Fibroblast of lung (primary cell): ENCODE measurements around the gene SNX8. TPM values are rescaled to one million over a fixed set of nuclear protein-coding genes. Genes with fewer than 3 reads are reported as not detected.

Source experiments
- DNase-seq, 2 donors: peaks; one replicate each; pipeline versions ENCODE4 v3.0.0 to v3.0.0-alpha.2; 2010; ENCODE audit warnings: low read depth in 2 of 2
- H2AFZ ChIP-seq: 2 replicates; pipeline ENCODE4 v1.5.1; 2012; ENCODE audit warnings: low read length, control low read depth, inconsistent platforms
- H3K27ac ChIP-seq: 2 replicates; pipeline ENCODE4 v1.5.1; 2011; ENCODE audit warnings: low read length, control low read depth; ENCODE audit not compliant: insufficient read depth
- H3K27me3 ChIP-seq: 2 replicates; pipeline ENCODE4 v1.5.1; 2011; ENCODE audit warnings: mild to moderate bottlenecking, low read length; ENCODE audit not compliant: control insufficient read depth, insufficient read depth
- H3K36me3 ChIP-seq: 2 replicates; pipeline ENCODE4 v1.5.1; 2011; ENCODE audit warnings: low read length; ENCODE audit not compliant: control insufficient read depth, insufficient read depth
- H3K4me1 ChIP-seq: 2 replicates; pipeline ENCODE4 v1.5.1; 2011; ENCODE audit warnings: low read length; ENCODE audit not compliant: control insufficient read depth, insufficient read depth; ENCODE audit errors: extremely low read depth
- H3K4me2 ChIP-seq: 2 replicates; pipeline ENCODE4 v1.5.1; 2011; ENCODE audit warnings: low read length, control low read depth; ENCODE audit not compliant: insufficient read depth; ENCODE audit errors: extremely low read depth
- H3K4me3 ChIP-seq, 4 experiments: fragments of 200-600 bp in 1 of 4; sonication (generic) in 1 of 4; replicated peaks in 1 of 4; 2 replicates each; pipeline ENCODE4 v1.5.1; 2011 to 2016; ENCODE audit warnings: low read length in 4 of 4, low read depth in 3 of 4, mild to moderate bottlenecking in 3 of 4, control low read depth in 2 of 4, inconsistent platforms in 1 of 4, mixed read lengths in 1 of 4; ENCODE audit not compliant: insufficient read depth in 1 of 4; ENCODE audit errors: control extremely low read depth in 1 of 4
- H3K79me2 ChIP-seq: 2 replicates; pipeline ENCODE4 v1.5.1; 2012; ENCODE audit warnings: mild to moderate bottlenecking, low read length, inconsistent platforms; ENCODE audit not compliant: control insufficient read depth, insufficient read depth
- H3K9ac ChIP-seq: 2 replicates; pipeline ENCODE4 v1.5.1; 2011; ENCODE audit warnings: mild to moderate bottlenecking, low read length, control low read depth; ENCODE audit not compliant: insufficient read depth
- H3K9me3 ChIP-seq: 2 replicates; pipeline ENCODE4 v1.5.1; 2012; ENCODE audit warnings: low read depth, low read length; ENCODE audit not compliant: control insufficient read depth, insufficient read depth
- H4K20me1 ChIP-seq: 2 replicates; pipeline ENCODE4 v1.5.1; 2011; ENCODE audit warnings: low read length; ENCODE audit not compliant: control insufficient read depth, insufficient read depth; ENCODE audit errors: extremely low read depth
- CTCF ChIP-seq, 2 donors: IDR thresholded peaks in 1 of 2; conservative IDR thresholded peaks in 1 of 2; 1 replicate in 1 of 2; 2 replicates in 1 of 2; pipeline ENCODE4 v1.5.1; 2011 to 2012; ENCODE audit warnings: low read length in 2 of 2, control low read depth in 1 of 2, inconsistent platforms in 1 of 2, low read depth in 1 of 2, mild to moderate bottlenecking in 1 of 2
- EZH2 ChIP-seq: IDR thresholded peaks from 2 replicates; pipeline ENCODE4 v1.5.1; 2012; ENCODE audit warnings: low read length, control low read depth, mild to moderate bottlenecking; ENCODE audit errors: missing control alignments
- polyA plus RNA-seq, 2 donors: library from polyadenylated mRNA; depleted of rRNA in 1 of 2; stranded (reverse) in 1 of 2; unstranded in 1 of 2; fragments of >200 nt; gene quantifications; 2 replicates each; pipeline ENCODE4 v1.2.1, GENCODE V29; 2011 to 2012; ENCODE audit warnings: missing spikeins in 1 of 2
- total RNA-seq: library from RNA; depleted of rRNA; stranded (reverse); fragments of >200 nt; gene quantifications from 2 replicates; pipeline ENCODE4 v1.2.1, GENCODE V29; 2014

The SNX8 gene
- total and polyA plus RNA-seq, 2 donors (not counting 1 experiment from before 2014, with no cell fraction given) = 13.2 to 27.4 TPM

GRCh38 chr7:2312267-2312929 lies 1.8 kb downstream of the SNX8 start:
- no peak for DNase-seq
- H3K4me1 ChIP-seq = no peaks in the 10 kb centered on the region
- H2AFZ ChIP-seq = no peak overlapping the region
- H3K79me2 ChIP-seq = peaks cover 23% of the 10 kb centered on the region
- TF ChIP-seq CTCF (conservative IDR thresholded peaks at IDR 0.05 in 1 of 2, IDR thresholded peaks at IDR 0.05 in 1 of 2; ENCODE audit: low read depth in 1 of 2, low read length in 2 of 2) = no peak
- no peak for TF ChIP-seq EZH2
- no peaks in the 10 kb centered on the region for H3K36me3 ChIP-seq
- no peaks in the 10 kb centered on the region for H3K27me3 ChIP-seq
- H3K9me3 ChIP-seq = no peaks in the 10 kb centered on the region
- no peak overlapping the region for H3K27ac ChIP-seq
- no peak overlapping the region for H3K9ac ChIP-seq
- H3K4me3 ChIP-seq = no peak overlapping the region
- peak overlapping the region; percentile 44 for H3K4me2 ChIP-seq
- no peaks in the 10 kb centered on the region for H4K20me1 ChIP-seq

GRCh38 chr7:2309889-2310331 lies 4.3 kb downstream of the SNX8 start:
- no peaks in the 10 kb centered on the region for H3K4me1 ChIP-seq
- no peak for TF ChIP-seq CTCF (conservative IDR thresholded peaks at IDR 0.05 in 1 of 2, IDR thresholded peaks at IDR 0.05 in 1 of 2; ENCODE audit: low read depth in 1 of 2, low read length in 2 of 2)
- TF ChIP-seq EZH2 = no peak
- H3K36me3 ChIP-seq = no peaks in the 10 kb centered on the region
- H3K9me3 ChIP-seq = no peaks in the 10 kb centered on the region
- no peak overlapping the region for H3K4me2 ChIP-seq
- no peak overlapping the region for H3K27ac ChIP-seq
- peaks cover 23% of the 10 kb centered on the region for H3K79me2 ChIP-seq
- H2AFZ ChIP-seq = no peak overlapping the region
- H3K9ac ChIP-seq = no peak overlapping the region
- DNase-seq = peak; percentile 87 to 97
- no peaks in the 10 kb centered on the region for H3K27me3 ChIP-seq
- H3K4me3 ChIP-seq = no peak overlapping the region
- no peaks in the 10 kb centered on the region for H4K20me1 ChIP-seq

GRCh38 chr7:2307690-2308107 lies 6.5 kb downstream of the SNX8 start:
- TF ChIP-seq CTCF (conservative IDR thresholded peaks at IDR 0.05 in 1 of 2, IDR thresholded peaks at IDR 0.05 in 1 of 2; ENCODE audit: low read depth in 1 of 2, low read length in 2 of 2) (no peak), EZH2 (no peak)
- peaks cover 20% of the 10 kb centered on the region for H3K79me2 ChIP-seq

More at GRCh38 chr7:2307690-2308107, 6.5 kb downstream of the SNX8 start:
- peak in 1 of 2 donors; percentile 22 for DNase-seq
- Histone ChIP-seq H4K20me1 (no peaks in the 10 kb centered on the region), H3K27me3 (no peaks in the 10 kb centered on the region), H3K9me3 (no peaks in the 10 kb centered on the region), H3K36me3 (no peaks in the 10 kb centered on the region), H3K4me2 (no peak overlapping the region), H3K4me3 (no peak overlapping the region), H2AFZ (no peak overlapping the region), H3K9ac (no peak overlapping the region), H3K27ac (no peak overlapping the region), H3K4me1 (no peaks in the 10 kb centered on the region)
